Endothelial cell of umbilical vein (primary cell): ENCODE measurements around the gene CTSF. TPM values are rescaled to one million over a fixed set of nuclear protein-coding genes. Genes with fewer than 3 reads are reported as not detected.

Experiments
- BruUV-seq: library from RNA; stranded (reverse); fragments of 400-500 nt; replicated peaks from 2 replicates; lab custom pipeline; 2021; lab: Mats Ljungman, UMichigan
- CTCF ChIA-PET: fragments of 300-600, 350-600 bp; sonication (Branson Sonifier 250); formaldehyde crosslinking; loops from one replicate; lab custom pipeline; 2021; ENCODE audit warnings: antibody characterized with exemption, inconsistent platforms; lab: Charles Lee
- POLR2A ChIA-PET: fragments of 300-600, 350-600 bp; sonication (Branson Sonifier 250); formaldehyde crosslinking; loops from one replicate; lab custom pipeline; 2021; ENCODE audit warnings: antibody characterized with exemption, inconsistent platforms; lab: Charles Lee
- DNase-seq: peaks from one replicate; pipeline ENCODE4 v3.0.0-alpha.2; 2011; ENCODE audit warnings: low read depth, low spot score
- FAIRE-seq: peaks from 2 replicates; lab custom pipeline; 2011; peaks lifted over from hg19 to GRCh38; lab: Jason Lieb, UNC
- H2AFZ ChIP-seq: 2 replicates; pipeline ENCODE4 v1.6.0; 2012; ENCODE audit warnings: low read depth, low read length, control low read depth, inconsistent platforms
- H3K27ac ChIP-seq: 2 replicates; pipeline ENCODE4 v1.5.1; 2011; ENCODE audit warnings: low read depth, mild to moderate bottlenecking, control low read depth, low read length, moderate library complexity; ENCODE audit not compliant: insufficient read depth
- H3K27me3 ChIP-seq, 2 experiments: 2 replicates each; pipeline versions ENCODE4 v1.6.0 to v1.6.1; 2011; ENCODE audit warnings: low read length in 2 of 2, mixed read lengths in 1 of 2; ENCODE audit not compliant: control insufficient read depth in 2 of 2, insufficient read depth in 2 of 2
- H3K36me3 ChIP-seq, 2 experiments: 2 replicates in 1 of 2; 3 replicates in 1 of 2; pipeline ENCODE4 v1.5.1; 2011; ENCODE audit warnings: low read length in 2 of 2, mild to moderate bottlenecking in 1 of 2, moderate library complexity in 1 of 2; ENCODE audit not compliant: control insufficient read depth in 2 of 2, insufficient read depth in 2 of 2; ENCODE audit errors: extremely low read depth in 1 of 2
- H3K4me1 ChIP-seq: 3 replicates; pipeline ENCODE4 v1.5.1; 2011; ENCODE audit warnings: mild to moderate bottlenecking, low read length; ENCODE audit not compliant: control insufficient read depth, insufficient read depth; ENCODE audit errors: extremely low read depth
- H3K4me2 ChIP-seq: 2 replicates; pipeline ENCODE4 v1.6.1; 2011; ENCODE audit warnings: low read length, control low read depth, mixed read lengths; ENCODE audit not compliant: insufficient read depth
- H3K4me3 ChIP-seq, 3 experiments: fragments of 200-600 bp in 1 of 3; sonication (generic), shearing (Covaris generic) in 1 of 3; replicated peaks in 1 of 3; 2 replicates each; pipeline ENCODE4 v1.5.1; 2011 to 2016; ENCODE audit warnings: control low read depth in 3 of 3, low read length in 3 of 3, mild to moderate bottlenecking in 2 of 3, inconsistent platforms in 1 of 3, low read depth in 1 of 3, moderate library complexity in 1 of 3; ENCODE audit not compliant: insufficient read depth in 1 of 3
- H3K79me2 ChIP-seq: 2 replicates; pipeline ENCODE4 v1.6.0; 2012; ENCODE audit warnings: low read length, inconsistent platforms; ENCODE audit not compliant: control insufficient read depth, insufficient read depth
- H3K9ac ChIP-seq: replicated peaks from 2 replicates; pipeline ENCODE3; 2011; ENCODE audit warnings: low read length, control low read depth; ENCODE audit not compliant: insufficient read depth; ENCODE audit errors: extremely low read depth
- H3K9me1 ChIP-seq: replicated peaks from 3 replicates; pipeline ENCODE4 v1.6.0; 2011; ENCODE audit warnings: mild to moderate bottlenecking, low read length; ENCODE audit not compliant: control insufficient read depth, insufficient read depth; ENCODE audit errors: extremely low read depth
- H3K9me3 ChIP-seq: replicated peaks from 2 replicates; pipeline ENCODE4 v1.5.1; 2012; ENCODE audit warnings: low read length, inconsistent platforms; ENCODE audit not compliant: control insufficient read depth, insufficient read depth
- H4K20me1 ChIP-seq: replicated peaks from 2 replicates; pipeline ENCODE3; 2011; ENCODE audit warnings: mild to moderate bottlenecking, low read length; ENCODE audit not compliant: control insufficient read depth, insufficient read depth; ENCODE audit errors: extremely low read depth
- CTCF ChIP-seq, 2 donors: IDR thresholded peaks; 1 replicate in 1 of 2; 2 replicates in 1 of 2; pipeline ENCODE4 v1.5.1; 2011; ENCODE audit warnings: low read length in 2 of 2, mild to moderate bottlenecking in 2 of 2, moderate library complexity in 2 of 2, control low read depth in 1 of 2, inconsistent platforms in 1 of 2, low read depth in 1 of 2; ENCODE audit not compliant: insufficient read depth in 1 of 2; ENCODE audit errors: extremely low read depth in 1 of 2
- EZH2 ChIP-seq: IDR thresholded peaks from 2 replicates; pipeline ENCODE4 v1.6.1; 2012; ENCODE audit warnings: borderline replicate concordance, low read depth, mild to moderate bottlenecking, moderate library complexity, low read length, inconsistent platforms; ENCODE audit not compliant: severe bottlenecking
- FOS ChIP-seq: IDR thresholded peaks from 2 replicates; pipeline ENCODE4 v1.6.1; 2011; ENCODE audit warnings: mild to moderate bottlenecking, low read length, moderate library complexity, borderline replicate concordance; ENCODE audit not compliant: insufficient read depth
- GATA2 ChIP-seq: IDR thresholded peaks from 2 replicates; pipeline ENCODE4 v1.7.0; 2011; ENCODE audit warnings: low read depth, mild to moderate bottlenecking, moderate library complexity, mixed read lengths, low read length; ENCODE audit not compliant: insufficient read length, insufficient read depth
- JUN ChIP-seq: IDR thresholded peaks from 2 replicates; pipeline ENCODE4 v1.6.1; 2011; ENCODE audit warnings: borderline replicate concordance, low read depth; ENCODE audit not compliant: insufficient read length, insufficient read depth
- MAX ChIP-seq: IDR thresholded peaks from 2 replicates; pipeline ENCODE4 v1.6.1; 2011; ENCODE audit not compliant: insufficient read depth, insufficient read length
- MYC ChIP-seq: IDR thresholded peaks from one replicate; pipeline ENCODE4 v1.6.1; 2011; ENCODE audit warnings: mild to moderate bottlenecking, low read depth, low read length
- POLR2A ChIP-seq: IDR thresholded peaks from 2 replicates; pipeline ENCODE4 v1.6.1; 2012; ENCODE audit warnings: low read depth, mild to moderate bottlenecking, control low read depth, low read length
- POLR2AphosphoS5 ChIP-seq: IDR thresholded peaks from 2 replicates; pipeline ENCODE4 v1.6.1; 2012; ENCODE audit warnings: low read depth, mild to moderate bottlenecking, control low read depth, low read length, moderate library complexity; ENCODE audit not compliant: insufficient read depth
- dilution Hi-C: fragments of 300-500 bp; cut with MboI; formaldehyde crosslinking; loops from one replicate; pipeline ENCODE4 v1.15.0; 2019; ENCODE audit warnings: low sequenced_read_pairs; ENCODE audit not compliant: extremely low pct_ligation_motif_present
- intact Hi-C: fragments of 100-400 bp; cut with micrococcal nuclease; formaldehyde crosslinking; loops from one replicate; pipeline ENCODE4 v1.10.0; 2022
- polyA plus RNA-seq, 4 experiments: library from polyadenylated mRNA; depleted of rRNA in 3 of 4; stranded (reverse) in 3 of 4; unstranded in 1 of 4; fragments of >200 nt; gene quantifications; 2 replicates each; pipeline versions ENCODE4 v1.2.1 to v1.2.3, GENCODE V29; 2011 to 2012; ENCODE audit warnings: missing spikeins in 1 of 4
- total RNA-seq: library from RNA; stranded (reverse); gene quantifications from 2 replicates; pipeline ENCODE4 v1.2.3, GENCODE V29; 2021

CTSF gene
- total and polyA plus RNA-seq, 2 donors (not counting 3 experiments of a cell fraction or from before 2014, with no cell fraction given): 14.4 to 27.7 TPM

- Histone ChIP-seq H3K27me3 (no peaks in the 10 kb centered on the region), H3K4me2 (no peak overlapping the region), H3K9ac (no peak overlapping the region), H3K4me3 (no peak overlapping the region), H4K20me1 (no peaks in the 10 kb centered on the region), H3K9me3 (no peaks in the 10 kb centered on the region), H3K27ac (no peak overlapping the region), H3K9me1 (no peaks in the 10 kb centered on the region), H3K79me2 (no peaks in the 10 kb centered on the region), H3K36me3 (peaks cover 2 to 11% of the 10 kb centered on the region in 2 experiments), H2AFZ (no peak overlapping the region), H3K4me1 (no peaks in the 10 kb centered on the region)
- ChIA-PET CTCF (no interaction called here), POLR2A (no interaction called here)
- TF ChIP-seq FOS (no peak), POLR2A (no peak), MYC (no peak), JUN (no peak), MAX (no peak), EZH2 (no peak), POLR2AphosphoS5 (no peak), CTCF (IDR thresholded peaks at IDR 0.05; ENCODE audit: extremely low read depth in 1 of 2, insufficient read depth in 1 of 2, low read depth in 1 of 2, low read length in 2 of 2) (no peak), GATA2 (no peak)
- dilution Hi-C loops (no loop called here), intact Hi-C loops (no loop called here)
- no peak for DNase-seq
- BruUV-seq: no TSS peak
- no peak for FAIRE-seq
Measured at GRCh38 chr11:66524304-66525040, 43.9 kb downstream of the CTSF start.
